ENCODE results near the gene NFKBIL1. TPM values are rescaled to one million over a fixed set of nuclear protein-coding genes. Genes with fewer than 3 reads are reported as not detected.
"Not testable (repeated sequence)": the region's sequence is repeated elsewhere in the genome, so short reads cannot be mapped to it uniquely, and the experiment has no call there.

Gene NFKBIL1
- total RNA-seq, 1 experiment from 2014 or later, result 15.1 TPM

GRCh38 chr6:31502586-31502985 lies 44.8 kb upstream of the NFKBIL1 start:
- Histone ChIP-seq H3K79me2 (ENCODE audit: insufficient read depth, low read length) (no peaks in the 10 kb centered on the region; the same call in 1 of the 2 replicates), H3K4ac (ENCODE audit: low read depth, low read length) (no peak overlapping the region), H3K18ac (ENCODE audit: insufficient read length, low read depth, low read length) (no peak overlapping the region), H3K27ac (ENCODE audit: insufficient read length, low read depth, low read length) (no peak overlapping the region), H3K14ac (ENCODE audit: insufficient read depth, low read length) (no peak overlapping the region), H2AFZ (ENCODE audit: low read length) (no peak overlapping the region), H2BK5ac (ENCODE audit: insufficient read length, low read length) (no peak overlapping the region), H3K79me1 (ENCODE audit: insufficient read depth, low read depth, low read length, poor library complexity, severe bottlenecking) (peaks cover 3% of the 10 kb centered on the region), H2AK5ac (ENCODE audit: insufficient read length, low read length) (no peak overlapping the region), H3K4me1 (ENCODE audit: insufficient read depth, low read length) (peaks cover 3% of the 10 kb centered on the region; the same call in 1 of the 2 replicates), H4K8ac (replicated peaks; ENCODE audit: insufficient read length, low read depth, low read length) (no peak overlapping the region), H4K91ac (ENCODE audit: insufficient read length, low read depth, low read length) (no peak overlapping the region), H2BK12ac (ENCODE audit: insufficient read length, low read depth, low read length) (no peak overlapping the region), H3K56ac (ENCODE audit: insufficient read length, low read depth, low read length) (no peak overlapping the region), H2BK15ac (ENCODE audit: low read depth, low read length) (no peak overlapping the region), H3K27me3 (ENCODE audit: insufficient read depth, low read length) (no peaks in the 10 kb centered on the region), H3K9ac (ENCODE audit: extremely low read depth, insufficient read length, low read length) (no peak overlapping the region), H4K20me1 (ENCODE audit: control insufficient read depth, insufficient read depth, insufficient read length) (no peaks in the 10 kb centered on the region), H3K4me2 (ENCODE audit: insufficient read depth, insufficient read length, low read length) (no peak overlapping the region), H4K5ac (ENCODE audit: insufficient read length, low read depth, low read length) (no peak overlapping the region), H2BK20ac (ENCODE audit: low read depth, low read length, poor library complexity, severe bottlenecking) (no peak overlapping the region), H3K23me2 (ENCODE audit: insufficient read length, low read depth, low read length, poor library complexity, severe bottlenecking) (peaks cover 6% of the 10 kb centered on the region), H3K9me3 (ENCODE audit: control insufficient read depth, low read depth, low read length) (no peaks in the 10 kb centered on the region), H2BK120ac (ENCODE audit: low read depth, low read length, poor library complexity, severe bottlenecking) (no peak overlapping the region), H3T11ph (ENCODE audit: low read length) (no peak overlapping the region), H3K23ac (ENCODE audit: insufficient read length, low read depth, low read length) (no peak overlapping the region)
- Mint-ChIP-seq H3K36me3 (ENCODE audit: insufficient read depth in 1 of 3, low read depth in 3 of 3) (peaks cover 15 to 24% (median 20%) of the 10 kb centered on the region in 3 experiments), H3K4me1 (peaks cover 22 to 26% of the 10 kb centered on the region in 2 experiments), H3K27ac (no peak overlapping the region), H3K4me3 (no peak overlapping the region), H3K27me3 (ENCODE audit: low read depth) (peaks cover 14% of the 10 kb centered on the region), H3K9me3 (no peaks in the 10 kb centered on the region; a peak in 2 of 5 replicates)
- TF ChIP-seq, protein P1, sequence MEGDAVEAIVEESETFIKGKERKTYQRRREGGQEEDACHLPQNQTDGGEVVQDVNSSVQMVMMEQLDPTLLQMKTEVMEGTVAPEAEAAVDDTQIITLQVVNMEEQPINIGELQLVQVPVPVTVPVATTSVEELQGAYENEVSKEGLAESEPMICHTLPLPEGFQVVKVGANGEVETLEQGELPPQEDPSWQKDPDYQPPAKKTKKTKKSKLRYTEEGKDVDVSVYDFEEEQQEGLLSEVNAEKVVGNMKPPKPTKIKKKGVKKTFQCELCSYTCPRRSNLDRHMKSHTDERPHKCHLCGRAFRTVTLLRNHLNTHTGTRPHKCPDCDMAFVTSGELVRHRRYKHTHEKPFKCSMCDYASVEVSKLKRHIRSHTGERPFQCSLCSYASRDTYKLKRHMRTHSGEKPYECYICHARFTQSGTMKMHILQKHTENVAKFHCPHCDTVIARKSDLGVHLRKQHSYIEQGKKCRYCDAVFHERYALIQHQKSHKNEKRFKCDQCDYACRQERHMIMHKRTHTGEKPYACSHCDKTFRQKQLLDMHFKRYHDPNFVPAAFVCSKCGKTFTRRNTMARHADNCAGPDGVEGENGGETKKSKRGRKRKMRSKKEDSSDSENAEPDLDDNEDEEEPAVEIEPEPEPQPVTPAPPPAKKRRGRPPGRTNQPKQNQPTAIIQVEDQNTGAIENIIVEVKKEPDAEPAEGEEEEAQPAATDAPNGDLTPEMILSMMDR (conservative IDR thresholded peaks at IDR 0.05), result no peak
- DNase-seq, result no peak

GRCh38 chr6:31509036-31509435 lies 38.4 kb upstream of the NFKBIL1 start:
- H3K4me1 Mint-ChIP-seq; H4K5ac ChIP-seq (ENCODE audit: insufficient read length, low read depth, low read length); H2BK20ac ChIP-seq (ENCODE audit: low read depth, low read length, poor library complexity, severe bottlenecking); H3K18ac ChIP-seq (ENCODE audit: insufficient read length, low read depth, low read length); H3T11ph ChIP-seq (ENCODE audit: low read length); H3K27ac ChIP-seq (ENCODE audit: insufficient read length, low read depth, low read length); H3K4me3 Mint-ChIP-seq; H3K4me2 ChIP-seq (ENCODE audit: insufficient read depth, insufficient read length, low read length); DNase-seq; H3K79me2 ChIP-seq (ENCODE audit: insufficient read depth, low read length); H3K4ac ChIP-seq (ENCODE audit: low read depth, low read length); H4K20me1 ChIP-seq (ENCODE audit: control insufficient read depth, insufficient read depth, insufficient read length); H2BK15ac ChIP-seq (ENCODE audit: low read depth, low read length); H3K9me3 ChIP-seq (ENCODE audit: control insufficient read depth, low read depth, low read length); H3K4me1 ChIP-seq (ENCODE audit: insufficient read depth, low read length); H2BK120ac ChIP-seq (ENCODE audit: low read depth, low read length, poor library complexity, severe bottlenecking); H3K56ac ChIP-seq (ENCODE audit: insufficient read length, low read depth, low read length); H2AK5ac ChIP-seq (ENCODE audit: insufficient read length, low read length); H2BK5ac ChIP-seq (ENCODE audit: insufficient read length, low read length); H3K23ac ChIP-seq (ENCODE audit: insufficient read length, low read depth, low read length); H3K27me3 Mint-ChIP-seq (ENCODE audit: low read depth); H2AFZ ChIP-seq (ENCODE audit: low read length); H4K8ac ChIP-seq (replicated peaks; ENCODE audit: insufficient read length, low read depth, low read length); H3K9me3 Mint-ChIP-seq; H3K27me3 ChIP-seq (ENCODE audit: insufficient read depth, low read length); H2BK12ac ChIP-seq (ENCODE audit: insufficient read length, low read depth, low read length); H3K79me1 ChIP-seq (ENCODE audit: insufficient read depth, low read depth, low read length, poor library complexity, severe bottlenecking); H3K23me2 ChIP-seq (ENCODE audit: insufficient read length, low read depth, low read length, poor library complexity, severe bottlenecking); H3K9ac ChIP-seq (ENCODE audit: extremely low read depth, insufficient read length, low read length); H4K91ac ChIP-seq (ENCODE audit: insufficient read length, low read depth, low read length); H3K14ac ChIP-seq (ENCODE audit: insufficient read depth, low read length): not testable (repeated sequence)
- no CpG with 5 or more reads among the region's 2 CpGs for WGBS (ENCODE audit: extremely low coverage, insufficient read length, low lambda C conversion rate)
- peak overlapping the region in 1 of 3 experiments; percentile 56; a peak in 1 of 7 replicates for H3K27ac Mint-ChIP-seq
- H3K36me3 Mint-ChIP-seq (ENCODE audit: insufficient read depth in 1 of 3, low read depth in 3 of 3), result peaks cover 41 to 50% (median 49%) of the 10 kb centered on the region in 3 experiments

Data from H9 (cell line).